ENCODE results near the gene RAPGEF4. TPM values are rescaled to one million over a fixed set of nuclear protein-coding genes. Genes with fewer than 3 reads are reported as not detected.

RAPGEF4 gene
- total RNA-seq, 1 experiment from 2014 or later = 1.4 TPM

DNA sequence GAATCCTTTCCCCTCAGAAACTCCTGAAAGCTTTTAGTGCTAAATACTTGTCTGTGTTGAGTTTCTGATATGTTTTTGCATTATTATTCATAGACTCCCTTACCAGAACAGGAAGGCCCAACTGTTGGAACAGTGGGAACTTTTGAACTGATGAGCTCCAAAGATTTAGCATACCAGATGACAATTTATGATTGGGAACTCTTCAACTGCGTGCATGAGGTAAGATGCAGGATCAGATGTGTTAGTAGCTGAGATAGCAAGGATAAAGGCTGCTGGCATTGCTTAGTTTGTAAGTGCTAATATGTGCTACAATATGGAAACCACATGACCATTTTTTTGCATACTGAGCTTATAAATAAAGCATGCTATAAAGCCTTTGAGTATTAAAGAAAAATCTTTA lies 290.8 kb downstream of the RAPGEF4 start:
- DNase-seq = no peak
- H3K56ac ChIP-seq (ENCODE audit: insufficient read length, low read depth, low read length) = no peak overlapping the region
- H3K27ac ChIP-seq (ENCODE audit: insufficient read length, low read depth, low read length) = no peak overlapping the region
- no peaks in the 10 kb centered on the region for H4K20me1 ChIP-seq (ENCODE audit: control insufficient read depth, insufficient read depth, insufficient read length)
- H3K23ac ChIP-seq (ENCODE audit: insufficient read length, low read depth, low read length) = no peak overlapping the region
- H3K4me1 ChIP-seq (ENCODE audit: insufficient read depth, low read length) = no peaks in the 10 kb centered on the region
- H2BK120ac ChIP-seq (ENCODE audit: low read depth, low read length, poor library complexity, severe bottlenecking) = no peak overlapping the region
- H2AK5ac ChIP-seq (ENCODE audit: insufficient read length, low read length) = no peak overlapping the region
- Mint-ChIP-seq H3K4me1 (peaks cover 6 to 10% of the 10 kb centered on the region in 2 experiments), H3K4me3 (no peak overlapping the region), H3K27ac (no peak overlapping the region), H3K27me3 (ENCODE audit: low read depth) (no peaks in the 10 kb centered on the region), H3K36me3 (ENCODE audit: insufficient read depth in 1 of 3, low read depth in 3 of 3) (no peaks in the 10 kb centered on the region; a peak in 1 of 7 replicates), H3K9me3 (no peaks in the 10 kb centered on the region)
- H3T11ph ChIP-seq (ENCODE audit: low read length) = no peak overlapping the region
- TF ChIP-seq, protein P1, sequence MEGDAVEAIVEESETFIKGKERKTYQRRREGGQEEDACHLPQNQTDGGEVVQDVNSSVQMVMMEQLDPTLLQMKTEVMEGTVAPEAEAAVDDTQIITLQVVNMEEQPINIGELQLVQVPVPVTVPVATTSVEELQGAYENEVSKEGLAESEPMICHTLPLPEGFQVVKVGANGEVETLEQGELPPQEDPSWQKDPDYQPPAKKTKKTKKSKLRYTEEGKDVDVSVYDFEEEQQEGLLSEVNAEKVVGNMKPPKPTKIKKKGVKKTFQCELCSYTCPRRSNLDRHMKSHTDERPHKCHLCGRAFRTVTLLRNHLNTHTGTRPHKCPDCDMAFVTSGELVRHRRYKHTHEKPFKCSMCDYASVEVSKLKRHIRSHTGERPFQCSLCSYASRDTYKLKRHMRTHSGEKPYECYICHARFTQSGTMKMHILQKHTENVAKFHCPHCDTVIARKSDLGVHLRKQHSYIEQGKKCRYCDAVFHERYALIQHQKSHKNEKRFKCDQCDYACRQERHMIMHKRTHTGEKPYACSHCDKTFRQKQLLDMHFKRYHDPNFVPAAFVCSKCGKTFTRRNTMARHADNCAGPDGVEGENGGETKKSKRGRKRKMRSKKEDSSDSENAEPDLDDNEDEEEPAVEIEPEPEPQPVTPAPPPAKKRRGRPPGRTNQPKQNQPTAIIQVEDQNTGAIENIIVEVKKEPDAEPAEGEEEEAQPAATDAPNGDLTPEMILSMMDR (conservative IDR thresholded peaks at IDR 0.05) = no peak
- no peak overlapping the region for H2BK15ac ChIP-seq (ENCODE audit: low read depth, low read length)
- WGBS (ENCODE audit: extremely low coverage, insufficient read length, low lambda C conversion rate) = no CpG with 5 or more reads among the region's 1 CpG
- H2BK20ac ChIP-seq (ENCODE audit: low read depth, low read length, poor library complexity, severe bottlenecking) = no peak overlapping the region
- no peaks in the 10 kb centered on the region for H3K27me3 ChIP-seq (ENCODE audit: insufficient read depth, low read length)
- H3K9me3 ChIP-seq (ENCODE audit: control insufficient read depth, low read depth, low read length) = no peaks in the 10 kb centered on the region
- no peak overlapping the region for H4K8ac ChIP-seq (replicated peaks; ENCODE audit: insufficient read length, low read depth, low read length)
- no peak overlapping the region for H4K5ac ChIP-seq (ENCODE audit: insufficient read length, low read depth, low read length)
- H2AFZ ChIP-seq (ENCODE audit: low read length) = no peak overlapping the region
- H3K4ac ChIP-seq (ENCODE audit: low read depth, low read length) = no peak overlapping the region
- H3K79me2 ChIP-seq (ENCODE audit: insufficient read depth, low read length) = no peaks in the 10 kb centered on the region
- no peak overlapping the region for H3K14ac ChIP-seq (ENCODE audit: insufficient read depth, low read length)
- no peak overlapping the region for H3K18ac ChIP-seq (ENCODE audit: insufficient read length, low read depth, low read length)
- H2BK12ac ChIP-seq (ENCODE audit: insufficient read length, low read depth, low read length) = no peak overlapping the region
- H3K9ac ChIP-seq (ENCODE audit: extremely low read depth, insufficient read length, low read length) = no peak overlapping the region
- no peak overlapping the region for H2BK5ac ChIP-seq (ENCODE audit: insufficient read length, low read length)
- no peak overlapping the region for H4K91ac ChIP-seq (ENCODE audit: insufficient read length, low read depth, low read length)
- no peak overlapping the region for H3K4me2 ChIP-seq (ENCODE audit: insufficient read depth, insufficient read length, low read length)
- no peaks in the 10 kb centered on the region for H3K79me1 ChIP-seq (ENCODE audit: insufficient read depth, low read depth, low read length, poor library complexity, severe bottlenecking)
- no peaks in the 10 kb centered on the region for H3K23me2 ChIP-seq (ENCODE audit: insufficient read length, low read depth, low read length, poor library complexity, severe bottlenecking)
